ENCODE measurements around the gene CIT. TPM values are rescaled to one million over a fixed set of nuclear protein-coding genes. Genes with fewer than 3 reads are reported as not detected.

Gene CIT
- total and polyA plus RNA-seq, 12 donors, result 4.3 to 65.9 (median 18.9) TPM

DNA sequence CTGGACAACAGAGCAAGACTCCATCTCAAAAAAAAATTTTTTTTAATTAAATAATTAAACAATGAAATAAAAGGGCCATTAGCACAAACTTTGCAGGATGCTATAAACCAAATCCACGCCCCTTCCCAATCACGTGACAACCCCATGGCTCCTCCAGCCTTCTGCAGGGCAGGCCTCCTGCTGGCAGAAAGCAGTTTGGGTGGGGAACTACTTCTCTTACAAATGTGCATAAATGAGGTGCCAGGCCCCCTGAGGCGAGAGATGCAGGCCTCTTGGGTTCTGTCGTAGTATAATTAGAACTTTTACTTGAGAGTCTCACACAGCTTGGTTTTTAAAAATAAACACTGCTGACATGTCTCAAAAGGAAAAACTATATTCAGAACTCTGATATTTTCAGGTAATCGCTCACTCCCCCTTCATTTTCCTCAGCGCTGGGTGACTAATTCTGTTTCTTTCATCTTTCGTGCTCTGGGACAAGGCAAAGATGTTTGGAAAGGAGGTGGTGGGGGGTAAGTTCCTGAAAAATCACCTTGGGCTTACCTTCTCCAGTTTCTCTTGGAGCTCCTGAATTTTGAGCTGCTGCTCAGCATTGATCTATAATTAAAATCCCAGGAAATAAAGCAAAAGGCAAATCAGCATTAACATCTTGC is 101.7 kb downstream of the CIT start:
- 93 to 97% (median 95%) methylated on average over 7 of the region's 7 CpGs for WGBS, 4 donors
- no peaks in the 10 kb centered on the region for H3K27me3 ChIP-seq
- H3K27ac ChIP-seq, result no peak overlapping the region
- no peaks in the 10 kb centered on the region for H3K36me3 ChIP-seq (replicated peaks in 1 of 2)
- no peaks in the 10 kb centered on the region for H3K9me3 ChIP-seq (replicated peaks in 1 of 3)
- intact Hi-C loops (cut with DNase I), result no loop called here
- TF ChIP-seq POLR2A (IDR thresholded peaks at IDR 0.05), result no peak
- TF ChIP-seq, protein P1, sequence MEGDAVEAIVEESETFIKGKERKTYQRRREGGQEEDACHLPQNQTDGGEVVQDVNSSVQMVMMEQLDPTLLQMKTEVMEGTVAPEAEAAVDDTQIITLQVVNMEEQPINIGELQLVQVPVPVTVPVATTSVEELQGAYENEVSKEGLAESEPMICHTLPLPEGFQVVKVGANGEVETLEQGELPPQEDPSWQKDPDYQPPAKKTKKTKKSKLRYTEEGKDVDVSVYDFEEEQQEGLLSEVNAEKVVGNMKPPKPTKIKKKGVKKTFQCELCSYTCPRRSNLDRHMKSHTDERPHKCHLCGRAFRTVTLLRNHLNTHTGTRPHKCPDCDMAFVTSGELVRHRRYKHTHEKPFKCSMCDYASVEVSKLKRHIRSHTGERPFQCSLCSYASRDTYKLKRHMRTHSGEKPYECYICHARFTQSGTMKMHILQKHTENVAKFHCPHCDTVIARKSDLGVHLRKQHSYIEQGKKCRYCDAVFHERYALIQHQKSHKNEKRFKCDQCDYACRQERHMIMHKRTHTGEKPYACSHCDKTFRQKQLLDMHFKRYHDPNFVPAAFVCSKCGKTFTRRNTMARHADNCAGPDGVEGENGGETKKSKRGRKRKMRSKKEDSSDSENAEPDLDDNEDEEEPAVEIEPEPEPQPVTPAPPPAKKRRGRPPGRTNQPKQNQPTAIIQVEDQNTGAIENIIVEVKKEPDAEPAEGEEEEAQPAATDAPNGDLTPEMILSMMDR (IDR thresholded peaks at IDR 0.05), result no peak
- H3K4me3 ChIP-seq, result no peak overlapping the region
- no peak for DNase-seq
- H3K4me1 ChIP-seq (replicated peaks in 1 of 2), result no peaks in the 10 kb centered on the region

DNA sequence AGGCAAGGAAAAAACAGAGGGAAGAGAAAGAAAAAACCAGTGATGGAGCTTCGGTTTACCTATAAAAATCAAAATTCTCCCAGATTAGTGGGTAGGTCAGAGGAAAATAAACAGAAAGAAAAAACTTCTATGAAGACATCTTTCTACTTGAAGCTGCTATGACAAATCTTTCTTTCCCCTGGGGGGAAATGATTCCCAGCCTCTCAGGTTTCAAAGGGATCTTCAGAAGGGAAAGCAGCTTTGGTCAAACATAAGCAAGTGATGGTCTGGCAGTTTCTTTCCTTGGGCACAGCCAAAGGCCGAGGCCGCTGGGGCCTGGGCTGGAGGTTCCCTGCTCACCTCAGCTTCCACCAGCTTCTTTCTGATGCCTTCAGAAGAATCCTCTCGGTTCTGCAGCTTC is 104.7 kb downstream of the CIT start:
- no peak for DNase-seq
- intact Hi-C loops (cut with DNase I), result no loop called here
- no peaks in the 10 kb centered on the region for H3K9me3 ChIP-seq (replicated peaks in 1 of 3)
- no peak overlapping the region for H3K27ac ChIP-seq
- WGBS, 4 donors, result 95 to 99% (median 96%) methylated on average over 4 of the region's 4 CpGs
- no peak overlapping the region for H3K4me3 ChIP-seq
- H3K4me1 ChIP-seq (replicated peaks in 1 of 2), result no peaks in the 10 kb centered on the region
- no peaks in the 10 kb centered on the region for H3K27me3 ChIP-seq
- no peak for TF ChIP-seq POLR2A (IDR thresholded peaks at IDR 0.05)
- TF ChIP-seq, protein P1 (IDR thresholded peaks at IDR 0.05), result no peak
- H3K36me3 ChIP-seq (replicated peaks in 1 of 2), result no peaks in the 10 kb centered on the region

DNA sequence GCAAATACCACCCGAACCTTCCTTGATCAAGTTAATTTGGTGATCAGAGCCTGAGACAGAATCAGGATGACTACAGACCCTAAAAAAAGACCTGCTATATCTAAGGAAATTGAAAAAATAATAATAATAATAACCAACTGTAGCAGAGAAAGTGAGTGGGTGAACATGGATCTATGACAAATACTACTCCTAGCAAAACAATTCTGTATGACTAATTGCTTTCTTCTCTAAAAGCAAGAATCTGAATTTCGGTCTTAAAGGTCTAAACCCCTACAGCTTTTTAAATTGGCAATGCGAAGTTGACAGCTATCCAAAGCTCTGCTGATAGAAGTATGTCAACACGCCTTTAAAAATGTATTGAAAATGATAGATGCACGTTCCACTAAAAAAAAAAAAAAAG is 107.0 kb downstream of the CIT start:
- intact Hi-C loops (cut with DNase I), result no loop called here
- Histone ChIP-seq H3K27me3 (no peaks in the 10 kb centered on the region), H3K9me3 (replicated peaks in 1 of 3) (no peaks in the 10 kb centered on the region), H3K4me3 (no peak overlapping the region), H3K4me1 (replicated peaks in 1 of 2) (no peaks in the 10 kb centered on the region), H3K36me3 (replicated peaks in 1 of 2) (no peaks in the 10 kb centered on the region), H3K27ac (no peak overlapping the region)
- 92 to 97% (median 94%) methylated on average over 5 of the region's 5 CpGs for WGBS, 4 donors
- TF ChIP-seq, protein P1 (IDR thresholded peaks at IDR 0.05), result no peak
- TF ChIP-seq POLR2A (IDR thresholded peaks at IDR 0.05), result no peak
- no peak for DNase-seq

DNA sequence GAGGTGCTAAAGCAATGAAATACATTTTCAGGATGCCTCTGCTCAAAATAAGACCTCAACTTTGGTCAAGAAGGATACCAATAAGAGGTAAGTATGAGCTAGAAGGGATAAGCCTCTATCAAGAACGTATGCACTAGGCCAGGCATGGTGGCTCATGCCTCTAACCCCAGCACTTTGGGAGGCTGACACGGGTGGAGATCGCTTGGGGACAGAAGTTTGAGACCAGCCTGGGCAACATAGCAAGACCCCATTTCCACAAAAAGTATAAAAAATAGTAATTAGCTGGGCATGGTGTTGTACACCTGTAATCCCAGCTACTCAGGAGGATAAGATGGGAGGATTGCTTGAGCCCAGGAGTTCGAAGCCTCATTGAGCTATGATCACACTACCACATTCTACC is 114.5 kb downstream of the CIT start:
- no peak for DNase-seq
- no peak overlapping the region for H3K27ac ChIP-seq
- WGBS, 4 donors, result 96 to 100% (median 98%) methylated on average over 4 of the region's 4 CpGs
- no peak overlapping the region for H3K4me3 ChIP-seq
- H3K27me3 ChIP-seq, result no peaks in the 10 kb centered on the region
- intact Hi-C loops (cut with DNase I), result no loop called here
- H3K36me3 ChIP-seq (replicated peaks in 1 of 2), result no peaks in the 10 kb centered on the region
- TF ChIP-seq, protein P1 (IDR thresholded peaks at IDR 0.05), result no peak
- no peak for TF ChIP-seq POLR2A (IDR thresholded peaks at IDR 0.05)
- peaks cover 0 to 3% (median 0%) of the 10 kb centered on the region in 3 donors for H3K9me3 ChIP-seq (replicated peaks in 1 of 3)
- H3K4me1 ChIP-seq (replicated peaks in 1 of 2), result no peaks in the 10 kb centered on the region

Data from adrenal gland (tissue), 12 donors.